Loucy (cell line): Measurements from ENCODE around the gene CTU2.

ENCODE experiments used
- EZH2phosphoT487 ChIP-seq: fragments of 200-600 bp; IDR thresholded peaks from 2 replicates; pipeline ENCODE4 v1.6.1; 2018; ENCODE audit warnings: antibody characterized with exemption, mild to moderate bottlenecking, moderate library complexity, borderline replicate concordance
- TF ChIP-seq, protein P1 (sequence below): fragments of 200-600 bp; sonication (generic); conservative IDR thresholded peaks from 2 replicates; pipeline ENCODE4 v1.5.1; 2014; ENCODE audit warnings: mild to moderate bottlenecking, antibody characterized with exemption, low read length

DNA sequence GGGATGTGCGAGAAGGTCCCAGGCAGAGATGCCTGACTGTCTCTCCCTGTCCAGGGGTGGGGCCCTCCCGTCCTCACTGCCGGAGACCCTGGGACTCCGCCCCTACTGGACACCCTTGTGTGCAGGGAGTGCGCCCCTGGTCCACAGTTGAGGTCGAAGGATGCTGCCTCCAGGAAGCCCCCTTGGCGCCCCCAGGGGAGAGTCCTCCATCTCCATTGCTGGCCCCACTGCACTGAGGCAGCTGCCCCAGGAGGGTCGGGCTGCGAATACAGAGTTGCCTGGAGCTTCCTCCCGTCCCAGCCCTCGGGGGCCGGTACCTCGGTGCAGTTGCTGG lies 26.6 kb downstream of the CTU2 start:
- TF ChIP-seq, protein P1, sequence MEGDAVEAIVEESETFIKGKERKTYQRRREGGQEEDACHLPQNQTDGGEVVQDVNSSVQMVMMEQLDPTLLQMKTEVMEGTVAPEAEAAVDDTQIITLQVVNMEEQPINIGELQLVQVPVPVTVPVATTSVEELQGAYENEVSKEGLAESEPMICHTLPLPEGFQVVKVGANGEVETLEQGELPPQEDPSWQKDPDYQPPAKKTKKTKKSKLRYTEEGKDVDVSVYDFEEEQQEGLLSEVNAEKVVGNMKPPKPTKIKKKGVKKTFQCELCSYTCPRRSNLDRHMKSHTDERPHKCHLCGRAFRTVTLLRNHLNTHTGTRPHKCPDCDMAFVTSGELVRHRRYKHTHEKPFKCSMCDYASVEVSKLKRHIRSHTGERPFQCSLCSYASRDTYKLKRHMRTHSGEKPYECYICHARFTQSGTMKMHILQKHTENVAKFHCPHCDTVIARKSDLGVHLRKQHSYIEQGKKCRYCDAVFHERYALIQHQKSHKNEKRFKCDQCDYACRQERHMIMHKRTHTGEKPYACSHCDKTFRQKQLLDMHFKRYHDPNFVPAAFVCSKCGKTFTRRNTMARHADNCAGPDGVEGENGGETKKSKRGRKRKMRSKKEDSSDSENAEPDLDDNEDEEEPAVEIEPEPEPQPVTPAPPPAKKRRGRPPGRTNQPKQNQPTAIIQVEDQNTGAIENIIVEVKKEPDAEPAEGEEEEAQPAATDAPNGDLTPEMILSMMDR, result no peak
- no peak for TF ChIP-seq EZH2phosphoT487
